ENCODE results near the gene CBX2. TPM values are rescaled to one million over a fixed set of nuclear protein-coding genes. Genes with fewer than 3 reads are reported as not detected.

CBX2 gene
- total and polyA plus RNA-seq, 4 donors = 4.1 to 14.2 (median 11.5) TPM

GRCh38 chr17:79834565-79835469 lies 56.9 kb downstream of the CBX2 start:
- H3K27me3 ChIP-seq (ENCODE audit: control insufficient read depth, insufficient read depth, low read length) = peaks cover under 1% of the 10 kb centered on the region
- no peaks in the 10 kb centered on the region for H3K9me3 ChIP-seq (ENCODE audit: control insufficient read depth, insufficient read depth, low read length)
- no peak overlapping the region for H3K27ac ChIP-seq (ENCODE audit: low read depth, low read length)
- peaks cover 54% of the 10 kb centered on the region for H3K36me3 ChIP-seq (ENCODE audit: control insufficient read depth, insufficient read depth, low read length)
- peaks cover 81% of the 10 kb centered on the region for H3K4me1 ChIP-seq (ENCODE audit: control insufficient read depth, insufficient read depth, low read length)
- WGBS (ENCODE audit: insufficient coverage) = 63% methylated on average over 60 of the region's 61 CpGs
- no peak overlapping the region for H3K4me3 ChIP-seq (ENCODE audit: low read depth, low read length)
- no peak for DNase-seq (ENCODE audit: low read depth in 4 of 6, low spot score in 6 of 6)

GRCh38 chr17:79835470-79835899 lies 57.5 kb downstream of the CBX2 start:
- Histone ChIP-seq H3K27ac (ENCODE audit: low read depth, low read length) (no peak overlapping the region), H3K4me1 (ENCODE audit: control insufficient read depth, insufficient read depth, low read length) (peaks cover 83% of the 10 kb centered on the region), H3K36me3 (ENCODE audit: control insufficient read depth, insufficient read depth, low read length) (peaks cover 54% of the 10 kb centered on the region), H3K4me3 (ENCODE audit: low read depth, low read length) (no peak overlapping the region), H3K27me3 (ENCODE audit: control insufficient read depth, insufficient read depth, low read length) (peaks cover 6% of the 10 kb centered on the region), H3K9me3 (ENCODE audit: control insufficient read depth, insufficient read depth, low read length) (no peaks in the 10 kb centered on the region)
- no peak for DNase-seq (ENCODE audit: low read depth in 4 of 6, low spot score in 6 of 6)
- WGBS (ENCODE audit: insufficient coverage) = 26% methylated on average over 5 of the region's 13 CpGs

GRCh38 chr17:79835953-79836509 lies 58.1 kb downstream of the CBX2 start:
- peak in 2 of 6 donors; percentile 62 to 74 for DNase-seq (ENCODE audit: low read depth in 4 of 6, low spot score in 6 of 6)
- Histone ChIP-seq H3K36me3 (ENCODE audit: control insufficient read depth, insufficient read depth, low read length) (peaks cover 54% of the 10 kb centered on the region), H3K9me3 (ENCODE audit: control insufficient read depth, insufficient read depth, low read length) (no peaks in the 10 kb centered on the region), H3K4me1 (ENCODE audit: control insufficient read depth, insufficient read depth, low read length) (peaks cover 83% of the 10 kb centered on the region), H3K27ac (ENCODE audit: low read depth, low read length) (no peak overlapping the region), H3K27me3 (ENCODE audit: control insufficient read depth, insufficient read depth, low read length) (peaks cover 11% of the 10 kb centered on the region), H3K4me3 (ENCODE audit: low read depth, low read length) (peak overlapping the region; percentile 89)
- 22% methylated on average over 24 of the region's 24 CpGs for WGBS (ENCODE audit: insufficient coverage)

- Histone ChIP-seq H3K9me3 (ENCODE audit: control insufficient read depth, insufficient read depth, low read length) (no peaks in the 10 kb centered on the region), H3K27me3 (ENCODE audit: control insufficient read depth, insufficient read depth, low read length) (peaks cover 17% of the 10 kb centered on the region), H3K4me3 (ENCODE audit: low read depth, low read length) (peak overlapping the region; percentile 89), H3K27ac (ENCODE audit: low read depth, low read length) (peak overlapping the region; percentile 36), H3K36me3 (ENCODE audit: control insufficient read depth, insufficient read depth, low read length) (peaks cover 54% of the 10 kb centered on the region), H3K4me1 (ENCODE audit: control insufficient read depth, insufficient read depth, low read length) (peaks cover 83% of the 10 kb centered on the region)
- WGBS (ENCODE audit: insufficient coverage) = 24% methylated on average over 13 of the region's 18 CpGs
- DNase-seq (ENCODE audit: low read depth in 4 of 6, low spot score in 6 of 6) = no peak
These were observed 58.6 kb downstream of the CBX2 start for GRCh38 chr17:79836510-79836971.

GRCh38 chr17:79836972-79837887 lies 59.3 kb downstream of the CBX2 start:
- no peaks in the 10 kb centered on the region for H3K9me3 ChIP-seq (ENCODE audit: control insufficient read depth, insufficient read depth, low read length)
- H3K4me3 ChIP-seq (ENCODE audit: low read depth, low read length) = peak overlapping the region; percentile 89
- peak overlapping the region; percentile 95 for H3K27ac ChIP-seq (ENCODE audit: low read depth, low read length)
- H3K4me1 ChIP-seq (ENCODE audit: control insufficient read depth, insufficient read depth, low read length) = peaks cover 83% of the 10 kb centered on the region
- 7% methylated on average over 32 of the region's 41 CpGs for WGBS (ENCODE audit: insufficient coverage)
- H3K36me3 ChIP-seq (ENCODE audit: control insufficient read depth, insufficient read depth, low read length) = peaks cover 52% of the 10 kb centered on the region
- DNase-seq (ENCODE audit: low read depth in 4 of 6, low spot score in 6 of 6) = peak in 2 of 6 donors; percentile 70
- peaks cover 23% of the 10 kb centered on the region for H3K27me3 ChIP-seq (ENCODE audit: control insufficient read depth, insufficient read depth, low read length)

Other genes starting within 250 kb of the CBX2 start
- 1 to 10 TPM; 3.1 to 7.6 TPM for gene RBFOX3, start 167.1 kb upstream of the CBX2 start, total RNA-seq
- 10 to 100 TPM; 58.5 to 64.9 TPM for gene RBFOX3, start 167.1 kb upstream of the CBX2 start, polyA plus RNA-seq (ENCODE audit: insufficient read length in 2 of 2)
- not detected for gene ENPP7, start 47.2 kb upstream of the CBX2 start, total RNA-seq
- gene ENPP7, start 47.2 kb upstream of the CBX2 start, polyA plus RNA-seq (ENCODE audit: insufficient read length in 2 of 2) = under 1 TPM in 1 of 2 donors, not detected in 1; 0.08 TPM
- 1 to 10 TPM; 3.6 to 9.3 TPM for gene CBX8, start 18.9 kb downstream of the CBX2 start, total RNA-seq
- 10 to 100 TPM; 13.6 to 14.4 TPM for gene CBX8, start 18.9 kb downstream of the CBX2 start, polyA plus RNA-seq (ENCODE audit: insufficient read length in 2 of 2)
- gene CBX4, start 61.3 kb downstream of the CBX2 start, total RNA-seq = 10 to 100 TPM; 16.2 to 16.7 TPM
- gene CBX4, start 61.3 kb downstream of the CBX2 start, polyA plus RNA-seq (ENCODE audit: insufficient read length in 2 of 2) = 10 to 100 TPM; 44.5 to 46.8 TPM